RCC 7860 (cell line): ENCODE measurements around the gene SDK1.

Experiments used
- DNase-seq: peaks from one replicate; pipeline ENCODE4 v3.0.0-alpha.2; 2015; ENCODE audit warnings: low spot score
- FAIRE-seq: peaks from 2 replicates; lab custom pipeline; 2012; peaks lifted over from hg19 to GRCh38; lab: Jason Lieb, UNC

Gene SDK1

DNA sequence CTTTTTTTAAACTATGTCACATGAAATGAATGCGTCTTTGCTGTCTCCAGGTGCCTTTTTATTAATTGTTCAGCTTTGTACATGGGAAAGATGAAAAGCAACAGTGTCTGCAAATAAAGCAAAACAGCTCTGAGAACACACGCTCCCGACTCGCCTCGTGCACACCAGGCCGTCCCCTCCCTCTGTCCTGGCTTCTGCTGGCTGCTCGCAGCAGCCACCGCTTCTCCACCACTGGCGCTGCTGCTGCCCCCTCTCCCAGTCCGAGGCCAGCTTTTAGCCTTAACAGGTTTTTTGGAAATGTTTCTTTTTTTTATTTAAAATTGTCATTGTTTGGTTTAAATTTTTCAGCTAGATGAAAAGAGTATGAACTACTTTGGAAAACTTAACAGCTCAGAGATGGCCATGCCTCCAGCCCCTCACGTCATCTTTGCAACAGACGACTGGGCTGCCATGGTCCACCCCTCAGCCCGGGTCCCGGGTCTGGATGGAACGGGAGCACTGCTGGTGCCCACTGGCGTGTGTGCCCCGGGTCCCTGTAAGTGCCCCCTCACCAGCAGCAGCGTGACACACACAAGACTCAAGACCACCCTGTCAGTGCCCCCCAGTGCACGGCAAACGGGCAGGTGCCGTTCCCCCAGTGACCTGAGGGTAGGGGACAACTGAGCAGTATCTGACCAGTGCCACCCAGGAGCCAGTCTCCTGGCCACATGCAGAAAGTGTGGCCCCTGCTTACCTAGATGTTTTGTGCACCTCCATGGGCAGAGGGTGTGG lies 965.4 kb downstream of the SDK1 start:
- FAIRE-seq: no peak
- no peak for DNase-seq

GRCh38 chr7:4267341-4268039 lies 966.4 kb downstream of the SDK1 start:
- FAIRE-seq: no peak
- no peak for DNase-seq

DNA sequence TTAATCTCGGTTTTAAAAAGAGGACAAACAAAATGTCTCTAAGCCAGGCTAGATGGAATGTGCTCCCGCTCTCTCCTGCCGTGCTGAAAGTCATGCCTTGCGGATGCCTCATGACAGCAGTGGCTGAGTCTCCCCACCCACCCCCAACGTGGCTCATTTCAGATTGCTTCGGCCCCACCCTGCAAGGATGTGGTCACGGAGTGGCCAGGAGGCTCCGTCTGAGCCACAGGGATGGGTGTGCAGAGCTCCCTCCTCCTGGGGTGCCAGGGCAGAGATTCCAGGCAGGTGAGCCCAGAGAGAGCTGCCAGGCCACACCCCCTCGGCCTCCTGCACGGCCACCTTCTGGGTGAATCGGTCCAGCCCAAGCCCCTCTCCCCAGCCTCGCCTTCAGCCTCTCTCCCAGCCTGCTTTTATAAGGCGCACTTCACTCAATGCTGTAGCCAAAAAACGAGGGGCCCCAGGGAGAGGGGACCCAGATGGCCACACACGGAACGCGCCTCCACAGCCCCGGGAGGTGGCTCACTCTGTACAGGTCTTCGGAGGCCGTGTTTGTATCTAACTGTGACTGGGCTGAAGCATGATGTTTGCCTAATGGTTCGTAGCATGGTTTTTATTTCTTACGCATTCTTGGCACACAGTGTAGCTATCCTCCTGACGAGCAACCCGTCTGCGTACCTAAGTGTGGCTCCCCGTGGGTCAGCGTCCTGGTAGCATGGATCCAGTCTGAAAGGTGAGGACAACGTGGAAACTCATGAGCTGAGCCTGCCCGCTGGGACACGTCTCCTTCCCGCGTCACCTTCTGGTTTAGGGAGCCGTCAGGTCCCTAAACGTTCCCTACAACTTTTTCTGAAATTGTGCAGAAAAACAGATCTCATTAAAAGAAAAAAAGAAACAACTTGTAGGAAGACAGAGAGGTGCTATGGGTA lies 967.3 kb downstream of the SDK1 start:
- FAIRE-seq: no peak
- DNase-seq: no peak

DNA sequence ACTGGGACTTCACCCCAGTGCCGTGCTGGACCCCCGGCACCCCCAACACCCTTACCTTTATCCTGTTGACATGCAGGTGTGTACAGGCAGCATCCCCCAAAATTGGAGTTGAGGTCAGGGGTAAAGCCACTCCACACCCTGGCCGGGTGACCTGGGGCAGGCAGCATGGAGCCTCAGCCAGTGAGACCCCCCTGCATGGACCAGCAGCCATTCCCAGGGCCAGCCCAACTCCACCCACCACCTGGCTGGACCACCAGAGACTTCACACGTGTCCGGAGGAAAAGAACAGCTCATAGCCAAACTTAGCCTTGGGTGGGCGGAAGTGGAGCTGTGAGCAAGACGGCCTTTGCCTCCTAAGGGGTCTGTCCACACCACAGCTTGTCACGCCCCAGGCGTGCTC lies 968.0 kb downstream of the SDK1 start:
- DNase-seq (no peak), FAIRE-seq (no peak)

DNA sequence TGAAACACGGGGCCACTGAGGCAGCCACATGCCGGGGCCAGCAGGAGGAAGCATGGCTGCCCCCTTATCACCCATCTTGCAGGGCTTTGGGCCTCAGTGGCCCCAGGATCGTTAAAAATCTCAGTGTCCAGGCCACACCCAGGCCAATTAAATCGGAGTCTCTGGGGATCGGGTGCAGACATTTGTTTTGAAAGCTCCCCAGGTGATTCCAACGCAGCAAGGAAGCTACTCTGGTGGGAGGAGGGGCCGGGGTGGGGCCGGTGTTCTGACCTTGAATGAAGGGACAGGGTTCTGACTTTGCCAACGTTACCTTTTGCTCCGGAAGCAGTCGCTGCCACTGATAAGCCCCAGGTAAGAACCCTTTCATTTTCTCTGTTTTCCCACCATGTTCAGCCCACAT lies 968.7 kb downstream of the SDK1 start:
- DNase-seq (no peak), FAIRE-seq (no peak)

DNA sequence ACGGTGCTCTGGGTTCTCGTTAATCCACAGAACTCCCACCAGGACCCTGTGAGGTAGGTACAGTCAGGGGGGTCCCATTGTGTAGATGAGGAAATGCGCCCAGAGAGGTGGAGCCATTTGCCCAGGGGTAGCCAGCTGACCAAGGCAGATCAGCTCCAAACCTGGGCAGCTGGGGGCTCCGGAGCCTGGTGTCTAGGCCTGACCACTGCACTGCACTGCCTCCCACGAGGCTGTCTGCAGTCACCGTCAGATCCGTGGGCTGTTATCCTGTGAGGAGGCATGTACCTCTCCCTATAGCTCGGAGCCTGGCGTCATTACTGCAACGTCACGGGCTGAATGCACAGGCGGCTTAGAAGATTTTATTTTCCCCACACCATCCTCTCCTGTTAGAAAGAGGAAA lies 969.2 kb downstream of the SDK1 start:
- no peak for FAIRE-seq

DNA sequence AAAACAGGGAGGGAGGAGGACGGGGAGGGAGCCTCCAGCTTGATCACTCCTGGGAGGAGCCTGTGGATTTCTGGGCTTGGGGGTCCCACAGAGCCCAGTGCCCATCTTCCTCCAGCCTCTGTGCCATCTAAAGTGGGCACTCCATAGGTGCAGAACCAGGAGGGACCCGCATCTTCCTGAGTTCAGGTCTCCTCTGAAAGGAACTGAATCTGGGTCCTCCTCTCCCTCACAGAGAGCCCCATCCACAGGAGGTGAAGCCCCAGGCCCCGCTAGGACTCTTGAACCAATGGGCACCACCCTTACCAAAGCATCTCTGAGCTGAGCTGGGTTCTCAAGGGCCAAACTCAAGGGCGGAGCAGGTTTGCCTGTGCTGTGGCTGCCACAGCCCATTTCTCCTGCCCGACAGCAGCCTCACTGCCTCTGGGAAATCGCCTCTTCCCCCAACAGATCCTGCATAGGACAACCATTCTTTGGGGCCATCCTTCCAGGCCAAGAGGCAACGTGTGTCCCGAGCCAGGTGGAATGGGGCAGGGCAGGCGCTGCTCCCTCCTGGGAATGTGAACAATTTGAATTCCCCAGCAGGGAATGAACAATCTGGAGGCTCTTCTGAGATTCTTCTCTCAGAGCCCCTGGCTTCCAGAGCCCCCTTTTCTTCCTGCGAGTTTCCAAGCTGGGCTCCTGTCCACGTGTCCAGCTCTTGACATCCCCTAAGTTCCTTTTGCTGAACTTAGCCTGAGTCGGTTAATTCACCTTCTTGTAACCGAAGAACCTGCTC lies 970.1 kb downstream of the SDK1 start:
- no peak for FAIRE-seq
- no peak for DNase-seq

More for the DNA sequence above, 969.2 kb downstream of the SDK1 start:
- no peak for DNase-seq

DNA sequence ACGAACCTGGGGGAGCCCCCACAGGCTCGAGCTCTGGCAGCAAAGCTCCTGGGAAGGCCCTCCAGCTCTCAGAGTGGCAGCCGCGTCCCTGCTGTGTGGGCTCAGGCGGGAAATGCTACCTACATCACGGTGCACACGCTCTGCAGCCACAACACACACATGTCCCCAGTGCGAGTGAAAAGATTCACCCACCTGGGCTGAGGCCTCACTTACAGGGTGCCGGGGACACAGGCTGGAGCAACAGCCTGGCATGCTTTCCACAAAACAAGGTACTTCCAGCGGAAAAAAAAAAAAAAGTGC lies 970.6 kb downstream of the SDK1 start:
- no peak for DNase-seq
- FAIRE-seq: no peak

DNA sequence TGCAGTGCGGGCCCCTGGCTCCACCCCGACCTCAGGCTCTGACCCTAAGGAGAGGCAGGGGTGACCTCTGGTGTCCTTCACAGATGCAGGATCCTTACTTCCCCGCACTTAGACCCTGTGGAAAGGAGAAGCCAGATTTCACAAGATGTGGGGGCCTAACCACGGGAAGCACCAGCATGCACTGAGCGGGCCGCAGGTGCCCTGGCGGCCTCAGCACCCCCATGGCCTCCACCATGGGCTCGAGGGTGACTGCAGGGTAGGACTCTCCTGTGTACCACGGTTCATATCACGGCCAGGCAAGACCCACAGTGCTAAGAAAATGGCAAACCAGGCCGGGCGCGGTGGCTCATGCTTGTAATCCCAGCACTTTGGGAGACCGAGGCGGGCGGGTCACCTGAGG lies 971.1 kb downstream of the SDK1 start:
- DNase-seq (no peak), FAIRE-seq (no peak)

DNA sequence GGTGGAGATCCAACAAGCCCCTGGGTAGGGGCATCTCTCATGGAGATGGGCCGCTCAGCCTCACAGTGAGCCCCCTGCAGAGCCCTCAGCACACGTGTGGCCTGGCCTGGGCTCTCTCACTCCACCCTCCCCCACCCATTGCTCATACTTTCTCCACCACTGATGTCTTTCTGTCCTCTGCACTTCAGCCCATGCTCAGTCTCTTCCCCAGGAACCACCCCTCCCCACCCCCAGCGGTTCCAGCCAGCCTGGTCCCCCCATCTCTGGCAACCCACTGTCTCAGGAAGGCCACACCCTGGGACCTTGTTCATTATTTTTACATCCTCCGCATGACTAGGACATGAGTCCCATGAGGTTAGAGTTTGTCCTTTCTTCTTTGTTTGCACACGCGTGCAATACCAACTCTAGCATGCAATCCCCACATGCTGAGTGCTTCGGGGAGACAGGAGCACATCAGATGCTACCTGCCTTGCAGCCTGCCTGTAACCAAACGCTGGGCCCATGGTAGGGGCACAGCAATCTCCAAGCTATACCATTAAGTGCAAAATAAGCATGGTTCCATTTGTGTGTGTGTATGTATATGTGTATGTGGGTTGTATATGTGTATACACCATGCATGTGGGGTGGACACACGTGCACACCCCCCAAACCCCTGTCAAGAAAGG lies 972.6 kb downstream of the SDK1 start:
- FAIRE-seq: no peak
- no peak for DNase-seq

DNA sequence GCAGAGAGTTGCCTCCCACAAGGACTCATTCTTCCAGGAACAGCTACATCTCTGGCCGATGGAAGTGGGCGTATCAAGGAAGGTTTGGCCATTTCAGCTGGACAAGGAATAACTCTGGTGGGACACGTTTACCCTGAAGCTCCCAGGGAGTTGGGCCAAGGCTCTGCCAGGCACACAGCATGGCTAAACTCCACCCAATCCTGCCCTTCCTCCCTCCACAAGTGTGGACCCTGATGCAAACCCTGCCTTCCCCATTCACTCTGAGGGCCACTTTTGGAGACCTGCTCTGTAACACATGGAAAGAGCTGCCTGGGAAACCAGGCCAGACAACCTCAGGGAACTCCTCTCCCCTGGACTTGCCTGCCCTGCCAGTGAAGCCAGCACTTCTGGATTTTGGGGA lies 973.2 kb downstream of the SDK1 start:
- no peak for FAIRE-seq
- no peak for DNase-seq

- FAIRE-seq (no peak), DNase-seq (no peak)
These were observed 976.9 kb downstream of the SDK1 start for GRCh38 chr7:4277936-4278335.

GRCh38 chr7:4279216-4279615 lies 978.2 kb downstream of the SDK1 start:
- FAIRE-seq (no peak), DNase-seq (no peak)

DNA sequence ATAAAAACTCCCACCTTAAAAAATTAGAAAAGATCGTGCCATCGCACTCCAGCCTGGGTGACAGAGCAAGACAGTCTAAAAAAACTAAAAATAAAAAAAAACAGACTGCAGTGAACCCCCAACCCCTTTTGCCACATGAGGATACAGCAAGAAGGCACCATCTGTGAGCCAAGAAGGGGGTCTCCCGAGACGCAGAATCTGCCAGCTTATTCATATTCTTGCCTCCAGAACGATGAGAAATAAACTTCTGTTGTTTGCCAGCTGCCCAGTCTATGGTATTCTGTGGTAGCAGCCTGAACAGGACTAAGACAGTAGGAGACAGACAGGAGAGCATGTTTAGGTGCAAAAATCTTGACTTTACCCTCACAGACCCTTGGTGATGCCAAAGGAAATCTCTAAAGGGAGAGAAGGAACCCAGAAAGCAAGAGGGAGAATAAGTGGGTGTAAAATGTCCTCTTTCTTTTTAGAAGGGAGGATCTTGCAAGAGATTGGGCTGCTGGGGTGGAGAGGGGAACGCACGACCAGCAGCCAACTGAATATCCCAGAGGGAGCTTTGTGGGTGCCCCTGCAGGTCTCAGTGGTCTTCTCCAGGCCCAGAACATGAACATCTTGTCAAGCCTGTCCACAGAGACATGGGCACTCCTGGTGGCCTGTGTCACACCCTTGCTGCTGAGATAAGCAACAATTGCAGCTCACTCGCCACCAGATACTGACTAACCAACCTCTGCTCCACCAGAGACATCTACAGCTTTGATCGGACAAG lies 980.4 kb downstream of the SDK1 start:
- no peak for DNase-seq
- no peak for FAIRE-seq

DNA sequence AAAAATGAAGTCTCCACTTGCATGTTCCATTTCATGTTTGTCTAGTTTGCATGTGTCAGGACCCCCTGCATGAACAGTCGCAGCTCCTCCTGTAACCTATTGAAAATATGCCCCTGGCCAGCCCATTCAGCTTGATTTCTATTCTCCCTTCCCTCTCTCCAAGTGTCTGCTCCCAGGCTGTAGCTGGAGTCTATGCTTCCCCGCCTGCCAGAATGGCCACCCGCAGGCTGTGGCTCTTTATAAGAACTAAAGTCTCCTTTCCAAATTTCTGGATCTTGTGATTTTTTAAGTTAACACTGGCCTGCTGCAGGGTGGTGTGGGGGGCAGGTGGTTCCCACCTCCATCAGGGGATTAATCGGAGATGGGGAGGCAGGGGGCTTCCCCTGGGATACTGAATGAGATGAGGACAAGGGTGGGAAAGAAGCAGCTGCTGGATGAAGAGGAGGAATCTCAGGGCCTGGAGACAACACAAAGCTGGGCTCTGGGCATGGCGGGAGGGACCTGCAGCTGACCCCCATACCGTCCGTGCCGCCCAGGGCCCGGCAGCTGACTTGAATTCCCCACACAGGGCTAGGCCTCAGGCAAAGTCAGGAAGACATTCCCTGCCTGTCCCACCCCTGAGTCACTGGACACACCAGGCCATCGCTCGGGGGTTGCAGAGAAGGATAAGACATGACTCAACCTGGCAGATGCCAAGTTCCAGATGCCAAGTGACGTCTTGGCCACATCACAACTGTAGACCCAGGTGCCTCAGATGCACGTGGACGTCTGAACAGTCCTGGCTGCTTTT lies 981.6 kb downstream of the SDK1 start:
- FAIRE-seq (no peak), DNase-seq (peak; percentile 38)

DNA sequence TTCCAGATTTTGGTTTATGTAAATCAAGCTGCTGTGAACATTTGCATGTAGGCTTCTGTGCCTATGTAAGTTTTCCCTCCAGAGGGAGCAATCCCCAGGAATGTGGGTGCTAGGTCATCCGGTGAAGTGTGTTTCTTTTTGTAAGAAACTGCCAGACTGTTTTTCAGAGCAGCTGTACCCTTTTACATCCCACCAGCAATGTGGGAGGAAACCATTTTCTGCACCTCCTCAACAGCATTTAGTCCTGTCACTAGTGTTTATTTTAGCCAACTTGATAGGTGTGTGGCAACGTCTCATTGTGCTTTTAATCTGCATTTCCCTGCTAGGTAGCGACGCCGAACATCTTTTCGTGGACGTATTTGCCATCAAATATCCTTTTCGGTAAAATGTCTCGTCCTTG lies 985.3 kb downstream of the SDK1 start:
- DNase-seq (no peak), FAIRE-seq (no peak)

GRCh38 chr7:4288791-4289394 lies 987.8 kb downstream of the SDK1 start:
- DNase-seq (no peak), FAIRE-seq (no peak)

DNA sequence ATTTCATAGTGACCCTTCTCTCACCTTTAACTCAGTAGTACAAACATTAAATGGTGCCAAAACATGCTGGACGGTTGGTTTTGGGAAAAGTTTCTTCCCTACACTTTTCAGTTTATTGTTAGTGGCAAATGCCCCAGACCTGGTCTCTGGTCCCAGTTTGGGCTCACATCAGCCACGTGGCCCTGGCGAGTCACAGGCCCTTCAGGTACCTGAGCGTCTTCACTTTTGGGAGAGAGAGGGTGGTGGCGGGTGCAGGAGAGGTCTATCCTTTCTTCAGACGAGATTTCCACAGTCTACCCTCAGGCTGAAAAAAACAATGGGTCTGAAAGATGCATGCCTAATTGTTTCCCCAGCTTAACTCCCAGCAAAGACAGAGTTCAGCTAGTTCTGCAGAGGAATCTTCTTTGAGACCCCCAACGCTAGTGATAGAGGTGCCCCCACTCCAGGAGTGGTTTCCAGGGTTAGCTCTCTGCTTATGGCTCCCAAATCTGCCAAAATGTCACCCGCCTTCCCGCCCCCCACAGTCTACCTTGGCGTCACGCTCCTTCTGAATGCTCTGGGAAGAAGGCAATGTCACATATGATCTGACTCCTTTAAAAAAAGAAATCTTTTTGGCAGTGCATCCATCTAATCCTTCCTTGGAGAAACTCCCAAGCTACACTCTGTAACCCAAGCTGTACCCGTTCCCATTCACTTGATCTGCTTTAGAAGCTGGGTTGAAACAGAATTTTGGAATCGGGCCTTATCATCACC lies 996.3 kb downstream of the SDK1 start:
- FAIRE-seq (no peak), DNase-seq (no peak)
